Activated CD8-positive, alpha-beta T cell treated with anti-CD3 and anti-CD28 coated beads for 36 hours (primary cell): ENCODE data around the gene RFXANK. TPM values are rescaled to one million over a fixed set of nuclear protein-coding genes. Genes with fewer than 3 reads are reported as not detected.
"Not testable (repeated sequence)": the region's sequence is repeated elsewhere in the genome, so short reads cannot be mapped to it uniquely, and the experiment has no call there.

Experiments used
- ATAC-seq: fragments of 200-7000 bp; cut with Tn5 transposase; one replicate; pipeline ENCODE4 v1.10.0; 2021; ENCODE audit warnings: mild to moderate bottlenecking, moderate library complexity
- CTCF ChIA-PET: fragments of 350-600 bp; sonication (Branson Sonifier 250); formaldehyde crosslinking; loops from one replicate; lab custom pipeline; 2021; ENCODE audit warnings: antibody characterized with exemption; lab: Charles Lee
- POLR2A ChIA-PET: fragments of 350-600 bp; sonication (Branson Sonifier 250); formaldehyde crosslinking; loops from one replicate; lab custom pipeline; 2021; ENCODE audit warnings: antibody characterized with exemption; lab: Charles Lee
- DNase-seq: peaks from one replicate; pipeline ENCODE4 v3.0.0-alpha.2; 2020
- H3K27ac Mint-ChIP-seq: one replicate; pipeline ENCODE4 v1.8.0; 2021; ENCODE audit warnings: mild to moderate bottlenecking, mixed read lengths
- H3K27me3 Mint-ChIP-seq: one replicate; pipeline ENCODE4 v1.8.0; 2021; ENCODE audit warnings: mixed read lengths
- H3K36me3 Mint-ChIP-seq: one replicate; pipeline ENCODE4 v1.8.0; 2021; ENCODE audit warnings: low read depth, mixed read lengths
- H3K4me1 Mint-ChIP-seq: one replicate; pipeline ENCODE4 v1.8.0; 2021; ENCODE audit warnings: low read depth, mixed read lengths
- H3K4me3 Mint-ChIP-seq: one replicate; pipeline ENCODE4 v1.8.0; 2021; ENCODE audit warnings: mild to moderate bottlenecking, moderate library complexity, mixed read lengths
- H3K9me3 Mint-ChIP-seq: one replicate; pipeline ENCODE4 v1.8.0; 2021; ENCODE audit warnings: mixed read lengths
- CTCF ChIP-seq: fragments of 200-600 bp; IDR thresholded peaks from one replicate; pipeline ENCODE4 v1.8.0; 2022; ENCODE audit warnings: antibody characterized with exemption, mild to moderate bottlenecking
- intact Hi-C: fragments of 100-400 bp; cut with micrococcal nuclease; formaldehyde crosslinking; loops from one replicate; pipeline ENCODE4 v1.10.0; 2022
- total RNA-seq, 2 experiments: library from RNA; stranded (reverse); gene quantifications; one replicate each; pipeline ENCODE4 v1.2.3, GENCODE V29; 2021

Gene RFXANK
- total RNA-seq, 2 experiments from 2014 or later = 61.4 to 68.5 TPM

- H3K9me3 Mint-ChIP-seq = no peaks in the 10 kb centered on the region
- no peak overlapping the region for H3K4me3 Mint-ChIP-seq
- no peak overlapping the region for H3K27ac Mint-ChIP-seq
- CTCF ChIA-PET = interaction anchor here (0.9 to 1.0 kb wide), 2 partner anchors 10 to 23 kb away, joined by 4 read pairs; partner anchors contain the start of genes BORCS8 and RFXANK
- no peaks in the 10 kb centered on the region for H3K4me1 Mint-ChIP-seq
- peaks cover 42% of the 10 kb centered on the region for H3K27me3 Mint-ChIP-seq
- DNase-seq (peak; percentile 30), ATAC-seq (no peak)
- POLR2A ChIA-PET = no interaction called here
- no peak for TF ChIP-seq CTCF
- intact Hi-C loops = no loop called here
- no peaks in the 10 kb centered on the region for H3K36me3 Mint-ChIP-seq
Measured at GRCh38 chr19:19214892-19215291, 22.8 kb downstream of the RFXANK start.

GRCh38 chr19:19215792-19216191, 23.7 kb downstream of the RFXANK start:
- ChIA-PET CTCF (interaction anchor here (0.9 to 1.3 kb wide), 2 partner anchors 12 to 24 kb away, joined by 3 to 4 read pairs; partner anchors contain the start of genes BORCS8 and RFXANK), POLR2A (no interaction called here)
- DNase-seq = no peak
- no peak for TF ChIP-seq CTCF
- H3K36me3 Mint-ChIP-seq = no peaks in the 10 kb centered on the region
- no peaks in the 10 kb centered on the region for H3K4me1 Mint-ChIP-seq
- intact Hi-C loops = no loop called here
- no peak overlapping the region for H3K27ac Mint-ChIP-seq
- H3K27me3 Mint-ChIP-seq = peaks cover 39% of the 10 kb centered on the region
- no peak overlapping the region for H3K4me3 Mint-ChIP-seq
- no peaks in the 10 kb centered on the region for H3K9me3 Mint-ChIP-seq
- no peak for ATAC-seq

- intact Hi-C loops = no loop called here
- CTCF ChIA-PET = no interaction called here
- TF ChIP-seq CTCF = no peak
- H3K27me3 Mint-ChIP-seq = peaks cover 31% of the 10 kb centered on the region
- H3K4me3 Mint-ChIP-seq = no peak overlapping the region
- H3K4me1 Mint-ChIP-seq = no peaks in the 10 kb centered on the region
- POLR2A ChIA-PET = no interaction called here
- no peak for DNase-seq
- ATAC-seq = no peak
- H3K27ac Mint-ChIP-seq = no peak overlapping the region
- H3K9me3 Mint-ChIP-seq = no peaks in the 10 kb centered on the region
- H3K36me3 Mint-ChIP-seq = no peaks in the 10 kb centered on the region
Measured at GRCh38 chr19:19217099-19217498, 25.0 kb downstream of the RFXANK start.

GRCh38 chr19:19218911-19219310, 26.9 kb downstream of the RFXANK start:
- POLR2A ChIA-PET = no interaction called here
- TF ChIP-seq CTCF = no peak
- DNase-seq (no peak), ATAC-seq (no peak)
- intact Hi-C loops = no loop called here
- no peak overlapping the region for H3K4me3 Mint-ChIP-seq
- H3K36me3 Mint-ChIP-seq = no peaks in the 10 kb centered on the region
- H3K9me3 Mint-ChIP-seq = no peaks in the 10 kb centered on the region
- peaks cover 18% of the 10 kb centered on the region for H3K27me3 Mint-ChIP-seq
- no peaks in the 10 kb centered on the region for H3K4me1 Mint-ChIP-seq
- H3K27ac Mint-ChIP-seq = no peak overlapping the region
- CTCF ChIA-PET = no interaction called here

- intact Hi-C loops, H3K9me3 Mint-ChIP-seq, H3K4me3 Mint-ChIP-seq, H3K27me3 Mint-ChIP-seq, DNase-seq, H3K4me1 Mint-ChIP-seq, H3K36me3 Mint-ChIP-seq, ATAC-seq, H3K27ac Mint-ChIP-seq: not testable (repeated sequence)
- CTCF ChIA-PET = interaction anchor here (1.2 kb wide), 1 partner anchor 75 kb away, joined by 4 read pairs; no protein-coding TSS in a partner anchor
- POLR2A ChIA-PET = interaction anchor here (0.6 kb wide), 1 partner anchor 189 kb away, joined by 3 read pairs; no protein-coding TSS in a partner anchor
Measured at GRCh38 chr19:19221000-19221399, 28.9 kb downstream of the RFXANK start.
